Measurements from ENCODE around the gene ATXN3. TPM values are rescaled to one million over a fixed set of nuclear protein-coding genes. Genes with fewer than 3 reads are reported as not detected.

The ATXN3 gene
- total RNA-seq, 4 donors from 2014 or later = 6.4 to 18.9 (median 8.5) TPM

DNA sequence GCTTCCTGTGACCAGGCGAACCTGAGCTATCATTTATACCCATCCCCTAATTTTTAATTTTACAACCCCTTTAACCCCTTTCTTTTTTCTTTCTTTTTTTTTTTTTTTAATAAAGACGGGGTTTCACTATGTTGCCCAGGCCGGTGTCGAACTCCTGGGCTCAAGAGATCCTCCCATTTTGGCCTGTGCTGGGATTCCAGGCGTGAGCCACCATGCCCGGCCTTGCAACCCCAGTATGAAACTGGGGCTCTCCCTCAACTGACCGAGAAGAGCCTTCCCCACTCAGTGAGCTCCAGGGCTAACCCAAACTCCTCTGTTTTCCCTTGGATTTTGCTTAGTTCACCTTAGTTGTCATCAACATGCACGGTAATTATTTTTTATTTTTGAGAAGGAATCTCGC is 16.4 kb upstream of the ATXN3 start:
- in situ Hi-C loops (cut with MboI; ENCODE audit: low sequenced_read_pairs in 4 of 4) (loop anchor here in 1 of 4 donors (25.0 kb wide), 2 partner anchors 610 to 665 kb away; partner anchors contain the start of genes GOLGA5 and PPP4R3A), intact Hi-C loops (cut with DNase I; ENCODE audit: low total_unique reads) (loop anchor here (5.0 to 10.0 kb wide), 2 partner anchors 85 to 672 kb away; partner anchors contain the start of gene GOLGA5)
- no peak for DNase-seq
- Histone ChIP-seq H3K27me3 (no peaks in the 10 kb centered on the region), H3K9me3 (no peaks in the 10 kb centered on the region), H3K4me3 (peak overlapping the region; percentile 84 to 95 (median 91)), H3K36me3 (peaks cover 0 to 9% of the 10 kb centered on the region in 2 donors), H3K4me1 (peaks cover 37 to 41% of the 10 kb centered on the region in 2 donors), H3K27ac (peak overlapping the region; percentile 92 to 99 (median 96))
- TF ChIP-seq, protein P1, sequence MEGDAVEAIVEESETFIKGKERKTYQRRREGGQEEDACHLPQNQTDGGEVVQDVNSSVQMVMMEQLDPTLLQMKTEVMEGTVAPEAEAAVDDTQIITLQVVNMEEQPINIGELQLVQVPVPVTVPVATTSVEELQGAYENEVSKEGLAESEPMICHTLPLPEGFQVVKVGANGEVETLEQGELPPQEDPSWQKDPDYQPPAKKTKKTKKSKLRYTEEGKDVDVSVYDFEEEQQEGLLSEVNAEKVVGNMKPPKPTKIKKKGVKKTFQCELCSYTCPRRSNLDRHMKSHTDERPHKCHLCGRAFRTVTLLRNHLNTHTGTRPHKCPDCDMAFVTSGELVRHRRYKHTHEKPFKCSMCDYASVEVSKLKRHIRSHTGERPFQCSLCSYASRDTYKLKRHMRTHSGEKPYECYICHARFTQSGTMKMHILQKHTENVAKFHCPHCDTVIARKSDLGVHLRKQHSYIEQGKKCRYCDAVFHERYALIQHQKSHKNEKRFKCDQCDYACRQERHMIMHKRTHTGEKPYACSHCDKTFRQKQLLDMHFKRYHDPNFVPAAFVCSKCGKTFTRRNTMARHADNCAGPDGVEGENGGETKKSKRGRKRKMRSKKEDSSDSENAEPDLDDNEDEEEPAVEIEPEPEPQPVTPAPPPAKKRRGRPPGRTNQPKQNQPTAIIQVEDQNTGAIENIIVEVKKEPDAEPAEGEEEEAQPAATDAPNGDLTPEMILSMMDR (IDR thresholded peaks at IDR 0.05 in 4 of 5, conservative IDR thresholded peaks at IDR 0.05 in 1 of 5) = no peak
- no peak for TF ChIP-seq POLR2A (IDR thresholded peaks at IDR 0.05)
- ATAC-seq = no peak

DNA sequence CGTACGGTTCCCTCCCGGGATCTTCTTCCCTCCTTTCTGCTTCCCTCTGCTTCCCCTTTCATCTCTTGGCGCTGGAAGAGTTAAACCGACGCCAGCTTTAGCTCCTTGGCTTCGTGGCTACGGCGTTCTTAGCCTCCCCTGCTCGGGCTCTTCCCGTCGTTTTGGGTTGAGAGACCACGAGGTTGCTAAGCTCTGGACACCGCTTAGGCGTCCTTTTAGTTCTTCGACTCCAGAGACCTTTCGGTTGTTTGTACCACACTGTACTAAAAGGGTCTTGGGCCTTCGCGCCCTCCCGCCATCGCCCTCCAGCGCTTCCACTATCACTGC is 15.9 kb upstream of the ATXN3 start:
- Histone ChIP-seq H3K27ac (peak overlapping the region; percentile 92 to 99 (median 96)), H3K36me3 (peaks cover 0 to 12% of the 10 kb centered on the region in 2 donors), H3K27me3 (no peaks in the 10 kb centered on the region), H3K4me1 (peaks cover 37 to 41% of the 10 kb centered on the region in 2 donors), H3K9me3 (no peaks in the 10 kb centered on the region), H3K4me3 (peak overlapping the region; percentile 84 to 95 (median 91))
- TF ChIP-seq, protein P1 (IDR thresholded peaks at IDR 0.05 in 4 of 5, conservative IDR thresholded peaks at IDR 0.05 in 1 of 5) = no peak
- no peak for TF ChIP-seq POLR2A (IDR thresholded peaks at IDR 0.05)
- DNase-seq (no peak), ATAC-seq (peak; percentile 43)
- in situ Hi-C loops (cut with MboI; ENCODE audit: low sequenced_read_pairs in 4 of 4) (loop anchor here in 1 of 4 donors (25.0 kb wide), 2 partner anchors 610 to 665 kb away; partner anchors contain the start of genes GOLGA5 and PPP4R3A), intact Hi-C loops (cut with DNase I; ENCODE audit: low total_unique reads) (loop anchor here (5.0 to 10.0 kb wide), 2 partner anchors 85 to 672 kb away; partner anchors contain the start of gene GOLGA5)

DNA sequence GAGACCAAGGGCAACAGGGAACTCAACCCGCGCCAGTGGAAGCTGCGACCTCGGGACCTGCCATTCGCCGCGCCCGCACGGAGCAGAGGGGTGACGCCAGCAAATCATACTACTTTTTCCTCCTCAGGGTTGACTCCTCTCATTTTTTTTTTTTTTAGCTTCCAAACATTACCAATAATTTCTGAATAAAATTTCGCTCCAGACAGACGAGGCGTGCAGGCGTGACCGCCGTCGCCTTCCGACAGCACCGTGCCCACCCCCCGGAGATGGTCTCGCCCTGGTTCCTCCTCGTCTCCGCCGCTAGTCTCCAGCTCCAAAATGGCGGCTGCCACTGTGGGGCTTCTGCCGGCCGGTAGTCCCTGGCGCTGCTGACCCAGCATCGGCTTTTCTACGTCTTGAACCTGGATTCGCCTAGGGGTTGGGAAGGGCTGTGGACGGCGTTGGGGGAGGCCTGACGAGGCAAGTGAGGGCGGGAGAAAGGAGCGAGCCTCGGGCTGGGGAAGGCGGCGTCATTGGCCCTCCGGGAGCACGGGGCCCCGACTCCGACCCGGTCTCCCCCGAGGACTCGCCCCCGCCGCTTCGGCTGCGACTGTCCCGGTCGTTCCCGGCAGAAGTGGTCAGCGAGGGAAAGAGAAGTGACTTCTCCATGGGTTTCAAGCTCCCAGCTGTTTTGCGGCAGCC is 15.4 kb upstream of the ATXN3 start, which contains the start of the genes CPSF2 and NDUFB1:
Gene CPSF2 (plus strand): TSS at position 300 of the 681 bp plus-strand sequence. CDS start 9,016 bp downstream, outside the sequence.
Gene NDUFB1 (minus strand): TSS at position 37 of the 681 bp plus-strand sequence. CDS start 4,069 bp downstream, outside the sequence.
- peak; percentile 59 to 67 for TF ChIP-seq POLR2A (IDR thresholded peaks at IDR 0.05)
- TF ChIP-seq, protein P1 (IDR thresholded peaks at IDR 0.05 in 4 of 5, conservative IDR thresholded peaks at IDR 0.05 in 1 of 5) = peak in 3 of 5 experiments; percentile 25 to 46 (median 39)
- intact Hi-C loops (cut with DNase I; ENCODE audit: low total_unique reads) = loop anchor here (1.0 to 10.0 kb wide), 3 partner anchors 16 to 673 kb away; partner anchors contain the start of genes ATXN3 and GOLGA5
- in situ Hi-C loops (cut with MboI; ENCODE audit: low sequenced_read_pairs in 4 of 4) = loop anchor here in 1 of 4 donors (25.0 kb wide), 2 partner anchors 610 to 665 kb away; partner anchors contain the start of genes GOLGA5 and PPP4R3A
- H3K9me3 ChIP-seq = no peaks in the 10 kb centered on the region
- peaks cover 0 to 17% of the 10 kb centered on the region in 2 donors for H3K36me3 ChIP-seq
- no peaks in the 10 kb centered on the region for H3K27me3 ChIP-seq
- peak within 1 kb of the TSS; percentile 84 to 95 (median 91) for H3K4me3 ChIP-seq
- peak within 1 kb of the TSS; percentile 92 to 99 (median 96) for H3K27ac ChIP-seq
- ATAC-seq (peak; percentile 91 to 93), DNase-seq (peak; percentile 76 to 80)
- H3K4me1 ChIP-seq = peaks cover 37 to 41% of the 10 kb centered on the region in 2 donors

DNA sequence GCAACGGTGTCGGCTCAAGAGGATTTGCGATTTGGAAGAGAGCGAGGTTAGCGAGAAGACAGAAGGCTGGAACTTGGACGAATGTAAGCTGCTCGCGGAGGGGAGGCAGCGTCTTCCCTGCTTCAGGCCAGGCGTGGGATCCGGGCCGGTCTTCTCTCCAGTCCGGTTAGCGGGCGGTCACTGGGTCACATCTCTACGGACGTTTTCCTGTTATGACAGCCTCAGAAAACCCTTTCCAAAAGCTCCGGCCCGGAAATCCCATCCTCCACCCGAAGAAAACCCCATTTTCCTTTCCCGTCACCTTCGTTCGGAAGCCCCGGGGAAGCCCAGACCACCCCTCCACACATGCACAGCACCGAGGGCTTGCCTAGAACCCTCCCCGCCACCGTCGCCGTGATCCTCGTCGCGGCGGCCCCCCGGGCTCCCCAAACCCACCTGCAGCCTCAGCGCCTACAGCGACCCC is 14.9 kb upstream of the ATXN3 start:
- Histone ChIP-seq H3K27ac (peak overlapping the region; percentile 92 to 99 (median 96)), H3K9me3 (no peaks in the 10 kb centered on the region), H3K4me1 (peaks cover 37 to 41% of the 10 kb centered on the region in 2 donors), H3K27me3 (no peaks in the 10 kb centered on the region), H3K4me3 (peak overlapping the region; percentile 84 to 95 (median 91)), H3K36me3 (peaks cover 0 to 23% of the 10 kb centered on the region in 2 donors)
- DNase-seq (peak; percentile 33 to 47), ATAC-seq (peak; percentile 57)
- intact Hi-C loops (cut with DNase I; ENCODE audit: low total_unique reads) = loop anchor here (1.0 to 10.0 kb wide), 3 partner anchors 15 to 674 kb away; partner anchors contain the start of genes ATXN3 and GOLGA5
- no peak for TF ChIP-seq POLR2A (IDR thresholded peaks at IDR 0.05)
- TF ChIP-seq, protein P1 (IDR thresholded peaks at IDR 0.05 in 4 of 5, conservative IDR thresholded peaks at IDR 0.05 in 1 of 5) = no peak
- in situ Hi-C loops (cut with MboI; ENCODE audit: low sequenced_read_pairs in 4 of 4) = loop anchor here in 1 of 4 donors (25.0 kb wide), 2 partner anchors 609 to 666 kb away; partner anchors contain the start of genes GOLGA5 and PPP4R3A

All from gastrocnemius medialis (tissue), 4 donors.